ENCODE measurements around the gene SCARB1. TPM values are rescaled to one million over a fixed set of nuclear protein-coding genes. Genes with fewer than 3 reads are reported as not detected.
A peak's percentile ranks its signal among the peaks of the same experiment; 100 is the strongest.

The SCARB1 gene
- total RNA-seq, 4 donors from 2014 or later = 15.3 to 55.3 (median 29.7) TPM

DNA sequence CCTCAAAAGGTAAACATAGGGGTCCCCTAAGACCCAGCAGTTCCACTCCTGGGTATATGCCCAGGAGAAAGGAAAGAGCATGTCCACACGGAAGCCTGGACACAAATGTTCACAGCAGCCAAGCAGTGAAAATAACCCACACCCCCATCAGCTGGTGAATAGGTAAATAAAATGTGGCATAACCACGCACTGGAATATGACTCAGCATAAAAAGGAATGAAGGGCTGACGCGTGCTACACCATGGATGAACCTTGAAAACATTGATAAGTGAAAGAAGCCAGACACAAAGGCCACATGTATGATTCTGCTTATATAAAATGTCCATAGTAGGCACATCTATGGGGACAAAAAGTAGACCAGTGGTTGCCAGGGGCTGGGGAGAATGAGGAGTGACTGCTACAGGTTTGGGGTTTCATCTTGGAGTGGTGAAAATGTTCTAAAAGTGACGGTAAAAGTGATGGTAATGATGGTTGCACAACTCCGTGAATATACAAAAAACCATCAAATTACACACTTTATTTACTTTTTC lies 3.8 kb upstream of the SCARB1 start:
- WGBS, 2 donors = 58 to 71% methylated on average over 6 of the region's 6 CpGs
- no peak for DNase-seq (ENCODE audit: low spot score in 2 of 2)
- H3K36me3 ChIP-seq = no peaks in the 10 kb centered on the region
- H3K27ac ChIP-seq = no peak overlapping the region
- TF ChIP-seq POLR2A (IDR thresholded peaks at IDR 0.05) (no peak), EP300 (IDR thresholded peaks at IDR 0.05) (no peak)
- TF ChIP-seq, protein P1, sequence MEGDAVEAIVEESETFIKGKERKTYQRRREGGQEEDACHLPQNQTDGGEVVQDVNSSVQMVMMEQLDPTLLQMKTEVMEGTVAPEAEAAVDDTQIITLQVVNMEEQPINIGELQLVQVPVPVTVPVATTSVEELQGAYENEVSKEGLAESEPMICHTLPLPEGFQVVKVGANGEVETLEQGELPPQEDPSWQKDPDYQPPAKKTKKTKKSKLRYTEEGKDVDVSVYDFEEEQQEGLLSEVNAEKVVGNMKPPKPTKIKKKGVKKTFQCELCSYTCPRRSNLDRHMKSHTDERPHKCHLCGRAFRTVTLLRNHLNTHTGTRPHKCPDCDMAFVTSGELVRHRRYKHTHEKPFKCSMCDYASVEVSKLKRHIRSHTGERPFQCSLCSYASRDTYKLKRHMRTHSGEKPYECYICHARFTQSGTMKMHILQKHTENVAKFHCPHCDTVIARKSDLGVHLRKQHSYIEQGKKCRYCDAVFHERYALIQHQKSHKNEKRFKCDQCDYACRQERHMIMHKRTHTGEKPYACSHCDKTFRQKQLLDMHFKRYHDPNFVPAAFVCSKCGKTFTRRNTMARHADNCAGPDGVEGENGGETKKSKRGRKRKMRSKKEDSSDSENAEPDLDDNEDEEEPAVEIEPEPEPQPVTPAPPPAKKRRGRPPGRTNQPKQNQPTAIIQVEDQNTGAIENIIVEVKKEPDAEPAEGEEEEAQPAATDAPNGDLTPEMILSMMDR (IDR thresholded peaks at IDR 0.05) = no peak
- H3K4me1 ChIP-seq = peaks cover 0 to 17% (median 7%) of the 10 kb centered on the region in 4 donors
- no peaks in the 10 kb centered on the region for H3K9me3 ChIP-seq
- H3K4me3 ChIP-seq = no peak overlapping the region
- no peaks in the 10 kb centered on the region for H3K27me3 ChIP-seq

GRCh38 chr12:124866883-124867400 lies 3.3 kb upstream of the SCARB1 start:
- 85 to 89% methylated on average over 9 of the region's 9 CpGs for WGBS, 2 donors
- TF ChIP-seq EP300 (IDR thresholded peaks at IDR 0.05) (no peak), POLR2A (IDR thresholded peaks at IDR 0.05) (no peak)

DNA sequence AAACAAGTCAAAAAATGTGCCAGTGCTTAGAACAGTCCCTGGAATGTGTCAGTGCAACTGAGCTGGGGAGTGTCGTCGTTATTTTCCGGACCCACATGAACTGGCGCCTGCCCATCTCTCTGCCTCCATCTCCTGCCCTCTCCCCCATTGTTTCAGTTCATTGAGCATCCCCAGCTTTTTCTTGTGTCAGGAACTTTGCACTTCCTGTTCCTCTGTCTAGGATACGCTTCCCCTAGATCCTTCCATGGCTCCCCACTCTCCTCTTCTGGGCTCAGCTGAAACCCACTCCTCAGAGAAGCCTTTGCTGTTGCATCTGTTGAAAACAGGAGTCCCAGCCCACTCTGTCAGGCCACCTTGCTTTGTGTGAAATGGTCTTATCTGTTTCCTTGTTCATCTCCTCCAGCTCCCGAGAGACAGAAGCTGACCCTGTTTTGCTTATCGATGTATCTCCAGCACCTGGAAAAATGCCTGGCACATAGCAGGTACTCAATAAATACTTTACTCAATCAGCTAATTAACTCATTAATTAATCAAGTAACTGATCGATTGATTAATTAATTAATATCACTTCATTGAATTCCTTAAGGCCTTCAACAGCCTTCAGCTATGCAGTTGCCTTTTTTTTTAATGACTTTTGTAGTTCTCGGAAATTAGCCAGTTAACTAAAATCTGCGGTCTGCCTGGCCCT lies 2.7 kb upstream of the SCARB1 start:
- no peaks in the 10 kb centered on the region for H3K36me3 ChIP-seq
- H3K4me1 ChIP-seq = peaks cover 0 to 28% (median 11%) of the 10 kb centered on the region in 4 donors
- 76 to 89% methylated on average over 10 of the region's 10 CpGs for WGBS, 2 donors

More at GRCh38 chr12:124866883-124867400, 3.3 kb upstream of the SCARB1 start:
- no peak for DNase-seq (ENCODE audit: low spot score in 2 of 2)
- H3K27me3 ChIP-seq = no peaks in the 10 kb centered on the region
- no peaks in the 10 kb centered on the region for H3K9me3 ChIP-seq
- H3K27ac ChIP-seq = no peak overlapping the region
- H3K36me3 ChIP-seq = no peaks in the 10 kb centered on the region
- H3K4me1 ChIP-seq = peaks cover 0 to 22% (median 9%) of the 10 kb centered on the region in 4 donors
- H3K4me3 ChIP-seq = no peak overlapping the region

DNA sequence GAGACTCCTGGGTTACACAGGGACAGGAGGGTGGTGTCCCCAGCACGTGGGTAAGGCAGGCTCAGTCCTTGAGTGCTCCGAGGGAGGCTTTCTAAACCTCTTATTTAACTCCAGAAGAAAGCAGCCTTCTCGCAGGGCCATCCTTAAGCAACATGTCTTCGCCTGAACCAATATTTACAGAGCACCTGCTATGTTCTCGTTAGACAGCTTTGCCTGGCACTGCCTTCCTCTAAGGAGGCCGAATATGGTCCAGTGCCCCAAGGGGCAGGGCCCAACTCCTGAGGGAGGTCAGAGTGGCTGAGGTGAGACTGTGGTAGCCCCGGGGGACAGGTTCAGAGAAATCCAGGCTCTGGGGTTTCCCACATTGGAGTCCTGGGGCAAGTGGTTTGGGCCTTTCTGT lies 2.1 kb upstream of the SCARB1 start:
- no peak overlapping the region for H3K4me3 ChIP-seq
- 81 to 88% methylated on average over 7 of the region's 7 CpGs for WGBS, 2 donors
- no peaks in the 10 kb centered on the region for H3K36me3 ChIP-seq
- TF ChIP-seq, protein P1 (IDR thresholded peaks at IDR 0.05) = no peak
- no peak for TF ChIP-seq POLR2A (IDR thresholded peaks at IDR 0.05)
- TF ChIP-seq EP300 (IDR thresholded peaks at IDR 0.05) = no peak
- H3K27me3 ChIP-seq = no peaks in the 10 kb centered on the region
- no peak for DNase-seq (ENCODE audit: low spot score in 2 of 2)
- no peak overlapping the region for H3K27ac ChIP-seq
- peaks cover 0 to 34% (median 11%) of the 10 kb centered on the region in 4 donors for H3K4me1 ChIP-seq
- no peaks in the 10 kb centered on the region for H3K9me3 ChIP-seq

More for the DNA sequence above, 2.7 kb upstream of the SCARB1 start:
- DNase-seq (ENCODE audit: low spot score in 2 of 2) = no peak
- Histone ChIP-seq H3K27me3 (no peaks in the 10 kb centered on the region), H3K9me3 (no peaks in the 10 kb centered on the region), H3K27ac (no peak overlapping the region), H3K4me3 (no peak overlapping the region)
- TF ChIP-seq, protein P1 (IDR thresholded peaks at IDR 0.05) = no peak
- TF ChIP-seq POLR2A (IDR thresholded peaks at IDR 0.05) = no peak
- TF ChIP-seq EP300 (IDR thresholded peaks at IDR 0.05) = no peak

- peaks cover 0 to 42% (median 11%) of the 10 kb centered on the region in 4 donors for H3K4me1 ChIP-seq
- no peaks in the 10 kb centered on the region for H3K27me3 ChIP-seq
- TF ChIP-seq, protein P1 (IDR thresholded peaks at IDR 0.05) = no peak
- no peak for TF ChIP-seq EP300 (IDR thresholded peaks at IDR 0.05)
- TF ChIP-seq POLR2A (IDR thresholded peaks at IDR 0.05) = no peak
- no peaks in the 10 kb centered on the region for H3K36me3 ChIP-seq
- WGBS, 2 donors = 86 to 90% methylated on average over 14 of the region's 14 CpGs
- H3K9me3 ChIP-seq = no peaks in the 10 kb centered on the region
- no peak for DNase-seq (ENCODE audit: low spot score in 2 of 2)
- H3K4me3 ChIP-seq = peak overlapping the region in 2 of 4 donors; percentile 63 to 73
- H3K27ac ChIP-seq = peak overlapping the region in 3 of 4 donors; percentile 79 to 82 (median 80)
Measured at GRCh38 chr12:124864326-124864752, 675 bp upstream of the SCARB1 start.

All from tibial nerve (tissue), 4 donors.